Activated CD4-positive, alpha-beta T cell treated with anti-CD3 and anti-CD28 coated beads for 1 hour (primary cell): ENCODE measurements around the gene PPM1A.
"Not testable (repeated sequence)": the region's sequence is repeated elsewhere in the genome, so short reads cannot be mapped to it uniquely, and the experiment has no call there.

Source experiments
- DNase-seq: peaks from one replicate; pipeline ENCODE4 v3.0.0-alpha.2; 2020

PPM1A gene

DNA sequence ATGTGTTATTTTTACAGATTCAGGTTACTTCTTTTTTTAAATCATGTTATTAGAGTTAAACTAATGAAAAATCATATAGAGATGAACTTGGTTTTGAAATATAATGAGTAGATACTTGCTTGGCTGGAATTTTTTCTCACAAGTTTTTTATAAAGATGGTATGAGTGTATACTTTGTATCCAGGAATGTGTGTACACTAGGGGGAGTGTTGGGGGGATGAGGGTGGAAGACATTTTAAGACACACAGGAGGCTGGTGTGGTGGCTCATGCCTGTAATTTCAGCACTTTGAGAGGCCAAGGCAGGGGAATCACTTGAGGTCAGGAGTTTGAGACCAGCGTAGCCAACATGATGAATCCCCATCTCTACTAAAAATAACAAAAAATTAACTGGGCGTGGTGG is 23.2 kb downstream of the PPM1A start:
- DNase-seq, result no peak

- no peak for DNase-seq
These were observed 24.9 kb downstream of the PPM1A start for GRCh38 chr14:60273956-60274355.

GRCh38 chr14:60274448-60274847 is 25.4 kb downstream of the PPM1A start:
- no peak for DNase-seq

GRCh38 chr14:60275932-60276331 is 26.9 kb downstream of the PPM1A start:
- DNase-seq, result no peak

DNA sequence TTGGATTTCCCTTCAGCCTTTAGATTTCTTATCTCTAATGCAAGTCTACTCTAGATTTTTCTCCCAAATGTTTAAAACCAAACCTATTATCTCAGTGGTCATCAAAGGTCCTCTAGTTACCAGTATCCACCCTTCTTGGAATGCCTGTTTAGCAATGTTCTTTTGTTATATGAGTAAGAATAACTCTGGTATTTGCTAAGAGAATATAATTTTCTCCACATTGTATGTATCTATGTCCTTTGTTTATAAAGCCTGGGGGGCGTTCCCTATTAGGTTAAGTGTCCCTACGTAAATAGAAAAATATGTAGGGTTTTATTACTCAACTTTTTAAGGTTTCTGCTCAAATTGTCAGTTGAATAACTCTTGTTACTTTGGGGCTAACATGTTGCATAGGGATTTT is 27.3 kb downstream of the PPM1A start:
- no peak for DNase-seq

DNA sequence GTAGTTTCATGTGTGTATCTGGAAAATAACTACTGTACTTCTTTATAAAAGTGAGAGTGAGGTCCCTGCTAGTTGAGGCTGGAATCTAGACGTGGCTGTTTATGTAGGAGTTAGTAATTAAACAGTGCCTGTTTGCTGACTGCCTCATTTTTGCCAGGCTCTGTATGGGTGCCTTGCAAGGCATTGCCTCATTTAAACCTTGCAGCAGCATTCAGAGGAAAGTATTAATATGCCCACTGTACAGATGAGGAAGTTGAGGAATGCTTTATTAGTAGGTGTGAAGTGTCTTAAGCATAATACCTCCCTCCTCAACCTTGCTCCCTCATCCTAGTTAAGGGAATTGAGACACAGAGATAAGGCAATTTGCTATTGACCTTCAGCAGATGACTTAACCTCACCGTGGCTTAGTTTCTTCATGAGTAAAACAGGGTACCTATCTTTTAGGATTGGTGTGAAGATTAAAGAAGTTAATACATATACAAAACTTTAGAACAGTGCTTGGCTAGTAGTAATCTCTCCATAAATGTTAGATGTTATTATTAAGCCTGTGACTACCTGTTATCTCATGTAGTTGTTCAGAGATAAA is 28.7 kb downstream of the PPM1A start:
- DNase-seq, result no peak

DNA sequence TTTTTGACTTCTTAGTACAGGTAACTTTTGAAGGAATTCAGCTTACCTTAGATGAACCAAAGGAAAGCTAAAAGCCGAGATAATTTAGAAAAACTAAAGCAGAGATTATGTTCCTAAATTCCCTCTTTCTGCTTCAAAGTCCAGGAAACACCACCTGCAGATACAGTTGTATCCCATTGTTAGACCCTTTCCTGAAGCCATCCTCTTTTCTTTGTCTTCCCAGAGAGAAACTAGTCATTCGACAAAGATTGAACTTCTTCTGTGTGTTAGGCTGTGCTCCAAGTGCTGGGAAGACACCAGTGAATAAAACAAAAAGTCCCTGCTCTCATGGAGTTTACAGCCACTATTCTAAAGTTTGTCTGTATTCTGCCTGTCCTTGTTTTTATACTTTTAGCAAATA is 29.3 kb downstream of the PPM1A start:
- no peak for DNase-seq

DNA sequence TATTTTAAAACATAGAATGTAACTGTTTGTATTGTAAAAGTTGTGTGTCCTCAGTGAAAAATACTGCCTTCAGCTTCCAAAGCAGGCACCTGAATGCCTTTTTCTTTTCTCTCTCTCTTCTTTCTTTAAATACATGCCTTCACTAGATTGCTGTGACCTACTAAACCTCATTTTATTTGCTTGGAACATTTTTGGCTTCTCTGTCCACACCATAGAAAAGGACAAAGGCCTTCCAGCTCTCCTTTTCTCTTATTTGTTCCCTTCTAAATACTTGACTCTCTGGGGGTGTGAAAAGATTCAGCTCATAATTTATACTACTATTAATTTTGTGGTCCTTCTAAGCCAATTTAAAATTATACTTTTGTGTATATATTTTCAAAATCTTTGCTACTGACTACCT is 38.4 kb downstream of the PPM1A start:
- DNase-seq, result no peak

DNA sequence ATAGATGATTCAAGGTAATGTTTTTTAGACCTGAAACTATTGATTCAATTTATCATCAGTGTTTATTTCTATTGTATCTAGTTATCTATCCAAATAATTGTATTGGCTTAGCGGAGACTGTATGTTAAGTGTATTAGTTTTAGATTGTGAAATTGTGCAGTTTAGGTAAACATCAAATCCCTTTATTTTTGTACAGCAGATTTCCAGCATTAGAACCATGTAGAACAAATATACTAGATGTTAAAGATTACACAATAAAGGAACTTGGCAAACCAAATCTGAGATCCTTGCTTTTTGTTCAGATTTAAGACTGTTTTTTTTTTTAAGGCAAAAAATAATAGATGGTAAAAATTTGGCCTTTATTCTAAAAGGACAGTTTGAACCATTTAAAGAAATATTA is 39.3 kb downstream of the PPM1A start:
- no peak for DNase-seq

DNA sequence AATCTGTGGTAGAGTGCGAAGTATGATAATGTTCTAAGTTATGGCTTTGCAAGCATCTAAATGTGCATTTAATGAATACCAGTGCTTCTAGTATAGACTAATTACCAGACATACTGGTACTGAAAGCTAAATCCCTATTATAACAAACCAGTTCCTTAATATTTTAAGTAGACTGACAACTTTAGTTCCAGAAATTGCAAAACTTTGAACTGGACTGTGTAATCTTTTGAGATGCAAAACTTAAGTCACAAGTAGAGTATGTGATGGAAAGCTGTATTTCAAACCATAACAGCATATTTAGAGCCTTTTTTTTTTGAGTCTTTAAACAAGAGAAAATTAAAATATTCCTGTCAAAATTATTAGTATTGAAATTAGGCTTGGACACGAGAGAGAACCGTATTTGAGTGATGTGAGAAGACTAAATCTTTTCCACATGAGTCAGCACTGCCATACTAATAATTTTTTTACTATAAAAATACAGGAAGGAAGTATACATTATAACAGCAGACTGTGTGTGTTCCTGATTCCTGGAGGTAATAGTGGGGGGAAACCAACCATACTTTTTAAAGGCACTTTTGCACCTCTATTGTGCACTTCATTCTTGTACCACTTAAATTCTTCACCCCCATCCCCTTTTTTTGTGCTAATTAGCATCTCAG is 45.5 kb downstream of the PPM1A start:
- no peak for DNase-seq

- no peak for DNase-seq
These were observed 51.0 kb downstream of the PPM1A start for GRCh38 chr14:60300019-60300418.

- no peak for DNase-seq
These were observed 52.7 kb downstream of the PPM1A start for GRCh38 chr14:60301685-60302084.

GRCh38 chr14:60302663-60303062 is 53.6 kb downstream of the PPM1A start:
- no peak for DNase-seq

DNA sequence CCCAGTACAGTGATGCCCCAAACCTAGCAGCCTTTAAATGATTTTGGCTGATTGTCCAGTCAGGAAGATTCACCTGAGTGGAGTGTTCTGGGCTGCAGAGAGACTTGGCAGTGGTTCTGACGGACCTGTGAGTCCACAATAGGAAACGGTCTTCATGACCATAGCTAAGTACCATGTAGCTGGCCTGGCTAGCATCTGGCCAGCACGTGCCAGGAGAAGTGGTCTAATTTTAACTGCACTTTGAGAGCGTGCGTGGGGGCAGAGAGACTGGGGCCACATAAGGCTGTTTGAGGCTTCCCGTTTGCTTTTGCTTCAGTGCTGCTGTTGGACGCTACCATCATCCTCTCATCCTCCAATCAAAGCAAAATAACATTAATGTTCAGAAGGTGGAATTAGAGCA is 54.7 kb downstream of the PPM1A start:
- no peak for DNase-seq

DNA sequence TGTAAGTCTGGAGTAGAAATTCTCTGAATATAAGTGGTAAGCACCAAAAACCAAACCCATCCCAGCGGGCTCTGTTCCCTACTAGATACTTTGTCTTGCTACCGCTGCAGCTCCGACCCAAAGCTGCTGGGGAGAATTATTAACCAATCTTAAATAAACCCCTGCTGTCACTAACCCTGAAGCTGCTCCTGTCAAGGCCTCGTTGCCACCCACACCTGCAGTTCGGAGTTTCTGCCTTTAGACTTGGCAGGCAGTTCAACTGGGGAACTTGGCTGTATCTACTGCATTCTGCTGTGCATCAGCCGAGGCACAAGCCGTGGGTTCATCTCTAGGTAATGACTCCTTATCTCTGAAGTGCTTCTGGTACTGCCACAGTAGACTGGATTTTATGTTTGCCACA is 55.5 kb downstream of the PPM1A start:
- DNase-seq, result no peak

GRCh38 chr14:60309867-60310552 is 61.0 kb downstream of the PPM1A start:
- DNase-seq, result no peak

DNA sequence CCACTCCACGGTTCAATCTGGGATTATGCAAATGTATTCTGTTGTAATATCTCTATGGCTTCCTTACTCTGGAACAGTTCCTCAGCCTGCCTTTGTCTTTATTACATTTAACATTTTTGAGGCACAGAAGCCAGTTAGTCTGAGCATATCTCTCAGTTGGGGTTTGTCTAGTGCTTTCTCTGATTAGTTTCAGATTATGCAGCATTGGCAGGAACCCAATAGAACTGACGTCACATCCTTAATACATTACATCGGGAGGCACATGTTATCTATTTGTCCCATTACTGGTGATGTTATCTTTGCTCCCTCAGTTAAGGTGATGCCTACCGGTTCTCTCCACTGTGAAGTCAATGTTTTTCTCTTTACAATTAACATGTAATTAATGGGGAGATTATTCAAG is 62.4 kb downstream of the PPM1A start:
- DNase-seq, result no peak

DNA sequence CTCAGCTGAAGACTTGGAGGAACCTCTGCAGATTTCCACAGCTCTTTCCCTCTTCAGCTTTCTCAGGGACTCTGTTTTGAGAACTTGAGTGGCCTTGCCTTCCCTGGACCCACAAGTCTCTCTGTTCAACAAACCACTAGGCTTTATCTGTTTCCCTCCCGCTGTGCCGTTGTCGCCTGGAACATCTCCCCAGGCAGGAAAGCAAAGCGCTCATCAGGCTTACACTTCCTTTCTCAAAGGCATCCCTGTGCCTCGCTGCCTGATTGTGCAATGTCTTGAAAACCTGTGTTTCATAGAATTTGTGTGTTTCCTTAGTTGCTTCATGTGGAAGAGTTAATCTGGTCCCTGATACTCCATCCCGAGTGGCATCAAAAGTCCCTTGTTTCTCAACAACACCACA is 64.1 kb downstream of the PPM1A start:
- no peak for DNase-seq

- no peak for DNase-seq
These were observed 66.4 kb downstream of the PPM1A start for GRCh38 chr14:60315196-60315990.

- no peak for DNase-seq
These were observed 68.6 kb downstream of the PPM1A start for GRCh38 chr14:60317609-60318008.

- DNase-seq, result not testable (repeated sequence)
These were observed 71.8 kb downstream of the PPM1A start for GRCh38 chr14:60320860-60321259.

GRCh38 chr14:60323199-60323896 is 74.3 kb downstream of the PPM1A start:
- DNase-seq, result no peak

DNA sequence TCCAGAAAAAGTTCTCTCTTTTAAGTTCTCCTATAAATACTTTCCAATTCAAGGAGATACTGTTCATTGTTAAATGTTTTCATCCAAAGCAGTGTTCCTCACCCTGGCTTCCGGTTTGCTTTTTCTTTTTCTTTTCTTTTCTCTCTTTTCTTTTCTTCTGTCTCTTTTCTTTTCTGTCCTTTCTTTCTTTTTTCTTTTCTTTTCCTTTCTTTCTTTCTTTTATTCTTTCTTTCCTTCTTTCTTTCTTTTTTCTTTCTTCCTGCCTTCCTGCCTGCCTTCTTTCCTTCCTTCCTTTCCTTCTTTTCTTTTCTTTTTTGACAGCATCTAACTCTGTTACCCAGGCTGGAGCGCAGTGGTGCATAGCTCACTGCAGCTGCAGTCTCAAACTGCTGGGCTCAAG is 75.8 kb downstream of the PPM1A start:
- no peak for DNase-seq
